Measurements from ENCODE around the gene GUCY1A1.

GUCY1A1 gene

DNA sequence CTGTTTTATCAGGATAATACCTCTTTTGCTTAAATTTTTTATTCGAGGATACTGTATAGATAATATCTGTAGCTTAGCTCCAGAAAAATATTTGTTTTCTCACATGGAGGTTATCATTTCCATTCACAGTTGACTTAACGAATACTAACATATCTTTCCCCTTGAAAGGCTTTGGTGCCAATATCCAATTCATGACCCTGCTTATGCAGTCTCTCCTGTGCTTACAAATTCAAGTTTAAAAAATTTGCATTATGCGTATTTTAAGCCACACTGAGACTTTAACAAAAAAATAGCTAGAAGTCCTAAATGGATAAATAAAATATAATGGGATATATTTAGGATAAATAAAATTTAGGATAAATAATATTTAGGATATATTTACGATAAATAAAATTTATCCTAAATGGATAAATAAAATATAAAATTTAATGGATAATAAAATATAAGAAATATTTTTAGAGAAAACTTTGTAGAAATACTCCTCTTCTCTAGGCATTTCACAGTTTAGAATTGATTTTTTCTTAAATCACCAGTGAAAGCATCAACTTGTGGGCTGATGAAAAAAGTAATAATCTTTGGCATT, 114.7 kb downstream of the GUCY1A1 start:
- TF ChIP-seq GATA2 (IDR thresholded peaks at IDR 0.05; ENCODE audit: low read depth, low read length) = no peak
- TF ChIP-seq GATA3 (IDR thresholded peaks at IDR 0.05; ENCODE audit: low read depth, low read length) = no peak
